Limb (tissue), 2 donors: Measurements from ENCODE around the gene SUSD4.

ENCODE experiments used
- DNase-seq, 2 donors: peaks; one replicate each; pipeline ENCODE4 v3.0.0-alpha.2; 2016; ENCODE audit errors: extremely low spot score in 2 of 2

The SUSD4 gene

DNA sequence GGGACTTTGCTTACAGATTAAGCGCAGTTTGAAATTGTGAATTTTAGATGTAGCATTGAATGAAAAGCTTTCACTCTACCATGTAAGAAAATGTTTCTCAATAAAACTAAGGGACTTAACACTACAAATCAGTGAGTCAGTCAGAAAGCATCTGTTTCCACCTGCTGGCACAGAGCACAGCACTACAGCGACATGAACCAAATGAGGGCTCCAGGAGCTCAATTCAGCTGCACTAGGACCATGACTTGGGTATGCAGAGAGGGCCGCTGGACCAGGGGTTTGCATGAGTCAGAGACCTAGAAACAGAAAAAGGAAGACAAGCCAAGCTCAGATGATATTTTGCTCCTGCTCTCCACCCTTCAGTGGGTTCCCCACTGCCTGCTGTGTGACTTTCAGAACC lies 5.2 kb downstream of the SUSD4 start:
- no peak for DNase-seq

DNA sequence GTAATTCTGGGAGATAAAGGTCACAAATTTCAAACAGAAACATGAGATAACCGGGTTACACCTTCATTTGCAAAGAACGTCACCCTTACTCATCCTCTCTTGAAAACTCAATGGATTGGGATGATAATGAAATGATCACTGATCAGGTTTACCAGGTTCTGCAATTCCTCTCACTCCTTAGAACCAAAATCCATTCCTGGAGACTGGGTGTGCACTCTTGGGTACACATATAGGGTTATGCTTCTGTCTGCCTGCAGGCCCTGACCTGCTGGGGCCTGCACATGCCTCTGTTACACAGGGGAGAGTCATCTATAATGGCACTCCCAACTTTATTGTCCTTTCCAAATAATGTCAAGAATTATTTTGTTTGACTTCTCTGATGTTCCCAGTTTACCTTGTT lies 8.3 kb downstream of the SUSD4 start:
- DNase-seq = no peak

DNA sequence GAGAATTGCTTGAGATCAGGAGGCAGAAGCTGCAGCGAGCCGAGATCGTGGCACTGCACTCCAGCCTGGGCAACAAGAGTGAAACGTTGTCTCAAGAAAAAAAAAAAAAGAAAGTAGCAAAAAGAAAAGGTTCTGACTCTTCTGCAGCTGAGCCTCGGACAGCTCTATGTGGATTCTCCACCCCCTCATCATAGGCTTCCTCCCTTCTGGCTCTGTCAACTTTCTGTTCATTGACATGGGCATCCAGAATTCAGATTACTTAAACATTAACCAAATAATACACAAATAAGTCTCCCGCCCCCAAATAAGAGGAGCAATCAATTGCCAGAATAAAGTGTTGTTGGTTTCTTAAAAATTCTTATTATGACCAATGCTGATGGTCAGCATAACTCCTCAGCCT lies 10.0 kb downstream of the SUSD4 start:
- no peak for DNase-seq

DNA sequence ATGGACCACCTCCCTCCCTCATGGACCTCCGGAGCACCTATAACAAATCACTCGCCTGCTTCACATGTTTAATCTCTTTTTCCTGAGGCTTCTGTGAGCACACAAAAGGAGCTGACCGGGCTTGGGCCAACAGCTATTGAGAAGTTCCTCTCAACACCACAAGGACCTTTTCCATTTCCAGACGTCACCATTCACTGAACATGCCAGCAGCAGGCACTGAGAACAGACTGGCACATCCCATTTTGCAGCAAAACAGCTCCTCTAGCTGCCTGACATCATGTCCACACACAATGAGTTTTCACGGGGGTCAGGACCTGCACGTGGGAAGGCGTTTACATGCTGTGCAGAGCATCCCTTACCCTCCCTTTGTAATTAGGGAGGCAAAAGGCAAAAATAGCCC lies 11.0 kb downstream of the SUSD4 start:
- no peak for DNase-seq

DNA sequence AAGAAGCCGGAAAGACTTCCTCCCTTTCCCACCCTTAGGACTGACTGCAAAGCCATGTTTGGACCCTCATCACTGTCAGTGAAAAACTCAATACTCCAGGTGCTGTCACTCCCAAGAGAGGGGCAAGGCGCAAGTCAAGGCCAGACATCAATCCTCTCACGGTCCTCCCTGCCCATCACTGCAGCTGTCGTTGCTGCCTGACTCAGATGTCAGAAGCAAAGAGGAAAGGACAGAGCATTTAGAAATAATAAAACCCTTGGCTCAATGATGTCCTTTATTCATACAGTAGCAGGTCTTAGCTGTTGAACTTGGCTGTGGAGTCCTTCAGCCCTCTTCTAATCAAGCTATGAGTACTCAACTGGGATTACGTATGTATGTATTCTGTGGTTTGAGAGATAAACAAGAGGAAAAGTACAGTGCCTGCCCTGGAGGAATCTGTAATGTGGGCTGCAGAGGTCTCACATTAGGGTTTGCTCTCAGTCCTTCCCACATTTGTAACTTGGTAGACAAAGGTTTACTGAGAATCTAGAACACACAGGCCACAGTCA lies 13.5 kb downstream of the SUSD4 start:
- no peak for DNase-seq

DNA sequence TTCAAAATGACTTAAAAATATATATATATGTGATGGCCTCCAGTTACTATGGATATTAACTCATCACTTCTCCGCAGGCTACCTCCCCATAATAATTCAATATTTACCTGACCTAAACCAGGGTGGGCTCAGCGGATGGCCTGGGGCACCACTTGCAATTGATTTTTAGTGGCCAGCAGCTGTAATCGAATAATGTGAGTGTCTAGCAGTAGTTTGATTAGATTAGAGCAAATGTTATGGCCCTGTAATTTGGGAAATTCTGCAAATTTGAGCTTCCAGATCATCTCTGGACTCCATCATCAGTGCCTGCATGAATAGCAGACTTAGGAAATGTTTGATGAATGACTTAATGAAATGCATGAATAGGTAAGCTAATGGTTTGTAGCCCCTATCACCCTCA lies 14.7 kb downstream of the SUSD4 start:
- DNase-seq = no peak

DNA sequence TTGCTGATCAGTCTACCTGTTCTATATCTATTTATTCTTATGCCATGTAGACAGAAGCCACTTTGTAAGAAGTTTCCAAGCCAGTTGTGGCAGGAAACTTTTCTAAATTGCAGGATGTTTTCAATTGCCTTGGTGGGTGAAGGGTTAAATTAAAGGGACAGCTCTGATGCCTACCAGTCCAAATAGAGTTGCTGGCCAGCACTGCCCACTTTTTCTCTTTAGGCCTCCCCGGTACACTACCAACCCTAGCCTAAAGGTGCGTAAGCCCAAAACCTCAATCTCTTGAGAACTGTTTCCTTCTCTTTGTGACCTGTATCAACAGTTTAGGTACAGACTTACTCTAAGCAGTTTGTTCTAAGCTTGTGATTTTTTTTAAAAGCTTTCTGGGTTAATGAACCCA lies 15.5 kb downstream of the SUSD4 start:
- no peak for DNase-seq

DNA sequence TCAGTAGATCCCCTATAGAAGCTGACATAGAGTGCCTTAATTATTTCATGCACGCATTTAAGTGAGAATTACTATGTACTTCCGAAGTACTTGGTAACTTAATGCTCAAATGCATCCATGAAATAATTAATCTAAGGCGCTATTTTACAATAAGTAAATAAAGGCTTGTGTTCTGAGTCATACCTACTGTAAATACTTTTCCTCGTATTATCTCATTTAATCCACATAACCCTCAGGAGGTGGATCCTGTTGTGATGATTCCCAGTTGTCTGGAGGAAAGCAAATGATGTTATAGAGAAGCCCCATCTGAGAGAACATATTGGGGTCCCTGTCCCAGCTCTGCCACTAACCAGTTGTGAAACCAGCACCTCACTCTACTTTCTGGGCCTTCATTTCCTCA lies 16.4 kb downstream of the SUSD4 start:
- DNase-seq = no peak

DNA sequence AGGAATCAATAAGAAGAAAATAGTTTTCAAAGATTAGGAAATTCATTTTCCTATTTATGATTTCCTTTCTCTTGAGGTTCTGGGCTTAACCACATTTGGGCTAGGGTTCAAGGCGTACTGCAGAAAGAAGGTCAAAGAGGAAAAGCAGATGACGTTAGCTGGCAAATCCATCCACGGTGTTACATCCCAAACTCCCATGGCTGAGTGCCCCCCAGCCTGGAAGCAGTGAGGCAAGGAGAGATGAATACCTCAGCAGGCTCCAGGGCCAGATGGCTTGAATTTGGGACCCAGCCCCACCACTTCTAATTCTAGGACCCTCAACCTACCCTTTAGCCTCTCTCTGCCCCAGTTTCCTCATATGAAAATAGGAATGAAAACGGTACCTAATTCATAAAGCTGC lies 17.7 kb downstream of the SUSD4 start:
- DNase-seq = no peak

DNA sequence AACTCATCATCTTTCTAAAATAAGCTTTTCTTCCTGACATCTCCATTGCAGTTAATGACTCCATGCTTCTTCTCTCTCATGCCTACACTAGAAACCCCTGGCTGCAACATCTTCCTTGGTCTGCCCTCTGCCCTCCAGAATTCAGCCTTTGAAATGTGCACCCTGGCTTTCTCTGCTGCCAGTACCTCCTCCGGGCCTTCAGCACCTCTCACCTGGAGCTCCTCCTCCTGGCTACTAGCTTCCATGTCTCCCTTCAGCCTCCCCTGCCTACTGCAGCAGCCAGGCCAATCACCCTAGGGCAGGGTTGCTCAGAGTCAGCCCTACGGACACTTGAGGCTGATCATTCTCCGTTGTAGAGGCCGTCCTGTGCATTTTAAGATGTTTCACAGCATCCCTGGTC lies 18.3 kb downstream of the SUSD4 start:
- no peak for DNase-seq

DNA sequence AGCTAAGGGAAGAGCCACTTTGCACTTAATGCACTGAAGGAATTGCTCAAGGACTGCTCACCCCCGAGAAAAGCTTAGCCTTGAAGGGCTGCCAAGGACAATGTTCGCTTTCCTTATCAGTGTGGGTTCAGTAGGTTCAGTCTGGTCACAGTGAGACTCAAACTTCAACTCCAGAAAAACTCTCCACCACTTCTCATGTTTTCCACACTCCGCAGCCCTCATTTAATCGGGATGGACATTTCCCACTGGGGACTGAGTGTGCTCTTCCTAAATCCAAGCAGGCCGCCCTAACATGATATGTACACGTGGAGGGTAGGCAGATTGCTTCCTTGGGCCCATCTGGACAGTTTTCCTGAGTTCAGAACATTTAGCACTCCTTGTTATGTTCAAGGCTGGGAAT lies 19.5 kb downstream of the SUSD4 start:
- DNase-seq = no peak

DNA sequence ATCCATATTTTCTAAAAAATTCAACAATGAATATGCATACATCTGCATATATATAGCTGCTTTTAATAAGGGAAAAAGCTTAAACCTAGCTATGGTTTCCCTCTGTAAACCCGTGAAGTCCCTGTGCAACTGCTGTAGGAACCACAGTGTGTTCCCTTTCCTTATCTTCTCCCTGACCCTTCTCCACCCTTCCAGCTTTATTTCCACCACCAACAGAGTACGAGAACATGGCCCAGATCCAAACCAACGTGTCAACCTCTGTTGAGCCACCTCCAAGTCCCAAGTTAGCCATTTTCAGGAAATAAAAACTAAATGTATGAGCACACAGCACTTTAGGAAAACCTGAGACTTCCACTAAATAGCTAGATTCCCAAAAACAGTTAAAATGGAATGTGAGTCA lies 20.3 kb downstream of the SUSD4 start:
- DNase-seq = no peak

DNA sequence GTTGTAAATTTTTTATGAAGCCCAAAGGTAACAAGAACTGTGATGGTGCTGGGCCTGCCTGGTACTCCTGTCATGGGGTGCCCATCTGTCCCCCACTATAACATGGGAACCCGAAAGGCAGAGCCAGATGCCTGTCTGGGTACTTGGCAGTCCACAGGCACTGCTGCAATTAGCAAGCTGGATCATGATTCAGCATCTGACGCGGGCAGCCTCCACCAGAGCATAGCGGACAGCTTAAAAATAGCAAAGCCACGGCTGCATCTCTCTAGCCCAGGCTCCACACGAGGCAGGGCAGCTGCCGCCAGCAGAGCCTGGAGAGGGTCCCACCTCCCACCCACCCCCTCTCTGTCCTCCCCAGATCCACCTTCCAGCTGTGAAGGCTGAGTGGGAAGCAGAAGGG lies 22.9 kb downstream of the SUSD4 start:
- DNase-seq = peak in 1 of 2 donors; percentile 50

DNA sequence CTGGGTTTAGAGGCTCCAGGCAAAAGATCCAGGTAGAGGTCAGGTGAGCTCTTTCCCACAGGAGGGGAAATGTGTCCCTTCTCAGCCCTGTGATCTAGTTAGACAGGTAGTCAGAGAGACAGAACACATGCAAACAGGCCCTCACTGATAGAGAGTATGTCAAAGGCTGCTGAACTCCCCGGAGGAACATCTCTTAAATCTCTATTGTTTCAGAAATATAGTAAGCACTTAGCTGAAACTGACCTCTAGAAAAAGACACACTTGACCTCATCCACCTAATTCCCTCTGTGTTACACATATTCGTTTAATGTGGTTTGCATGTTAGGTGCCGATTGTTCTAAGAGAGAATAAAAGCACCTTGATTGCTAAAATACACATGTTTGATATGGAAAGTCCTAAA lies 23.3 kb downstream of the SUSD4 start:
- DNase-seq = no peak

DNA sequence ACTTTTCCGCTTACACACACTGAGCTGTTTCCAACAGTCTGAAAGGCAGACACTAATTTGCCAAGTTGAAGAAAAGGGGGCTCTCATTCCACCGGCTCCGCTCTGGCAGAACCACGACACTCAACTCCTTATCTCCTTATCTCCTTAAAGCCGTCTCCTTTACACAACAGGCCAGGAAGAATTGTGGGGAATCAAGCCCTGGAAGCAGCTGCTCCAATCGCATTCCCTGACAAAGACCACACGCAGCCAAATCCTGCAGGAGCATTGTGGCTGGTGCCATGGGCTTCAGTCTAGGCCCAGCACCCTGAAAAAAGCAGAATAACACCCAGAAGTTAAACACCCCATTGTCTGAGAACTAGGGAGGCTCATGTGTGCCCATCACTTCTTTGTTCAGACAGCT lies 24.1 kb downstream of the SUSD4 start:
- DNase-seq = no peak

DNA sequence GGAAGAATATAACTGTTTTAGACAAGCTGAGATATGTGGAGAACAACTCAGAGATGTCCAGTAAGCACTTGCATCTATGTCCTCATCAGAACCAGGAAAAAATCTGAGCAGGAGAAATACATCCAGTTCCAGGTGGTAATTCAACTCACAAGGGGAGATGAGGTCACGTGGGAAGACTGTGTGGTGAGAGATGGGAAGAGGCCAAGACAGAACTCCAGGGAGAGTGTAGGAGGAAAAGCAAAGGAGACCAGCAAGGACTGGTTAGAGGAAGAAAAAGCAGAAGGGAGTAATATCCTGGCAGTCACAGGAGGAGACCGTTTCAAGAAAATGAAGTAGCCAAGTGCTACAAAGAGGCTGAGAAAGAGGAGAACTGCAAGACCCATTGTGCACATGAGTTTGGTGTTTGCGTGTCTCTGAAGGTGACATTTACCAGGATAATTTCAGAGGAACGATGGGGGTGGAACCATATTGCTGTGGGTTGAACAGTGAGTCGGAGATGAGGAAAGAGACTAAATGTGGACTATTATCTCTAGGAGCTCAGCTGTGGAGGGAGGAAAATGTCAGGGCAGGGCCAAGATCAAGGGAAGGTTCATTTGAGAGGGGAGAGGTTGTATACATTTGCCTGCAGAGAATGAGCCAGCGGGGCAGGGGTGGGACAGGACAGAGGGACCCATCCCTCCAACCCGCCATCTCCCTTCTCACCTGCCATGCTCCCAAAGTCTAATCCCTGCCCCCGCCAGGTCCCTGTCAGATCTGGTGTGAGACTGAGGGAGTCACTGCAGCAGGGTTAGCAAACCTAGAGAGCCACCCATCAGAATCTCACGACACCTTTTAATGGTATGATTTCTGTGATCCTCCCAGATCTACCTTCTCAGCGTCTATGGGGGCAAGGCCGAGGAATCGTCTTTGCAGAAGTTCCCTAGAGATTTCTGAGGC lies 24.9 kb downstream of the SUSD4 start:
- DNase-seq = no peak

DNA sequence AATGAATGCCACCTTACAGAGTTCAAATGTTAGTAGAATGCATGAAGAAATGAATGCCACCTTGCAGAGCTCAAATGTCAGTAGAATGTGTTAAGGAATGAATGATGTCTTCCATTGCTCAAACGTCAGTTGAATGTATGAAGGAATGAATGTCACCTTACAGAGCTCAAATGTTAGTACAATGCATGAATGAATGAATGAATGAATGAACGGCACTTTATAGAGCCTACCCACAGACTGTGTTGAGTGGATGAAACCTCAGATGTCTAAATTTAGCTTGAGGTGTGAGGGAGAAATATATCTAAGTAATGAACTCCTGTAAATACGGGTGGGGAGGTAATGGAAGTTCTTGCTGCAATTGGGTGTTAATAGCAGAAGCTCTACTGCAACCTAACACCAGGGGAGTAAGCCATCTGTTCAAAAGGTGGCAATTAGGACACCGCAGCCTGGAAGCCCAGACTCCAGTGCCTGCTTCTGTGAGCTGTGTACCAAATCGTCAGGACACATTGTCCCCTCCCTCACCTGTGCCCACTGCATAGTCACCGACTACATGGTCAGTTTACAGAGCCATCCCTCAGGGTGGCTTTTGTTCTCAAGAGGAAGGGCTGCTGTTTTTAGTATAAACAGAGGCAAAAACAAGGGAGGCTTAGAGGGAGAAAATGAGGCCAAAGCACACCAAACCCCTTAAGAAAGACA lies 26.7 kb downstream of the SUSD4 start:
- DNase-seq = no peak

DNA sequence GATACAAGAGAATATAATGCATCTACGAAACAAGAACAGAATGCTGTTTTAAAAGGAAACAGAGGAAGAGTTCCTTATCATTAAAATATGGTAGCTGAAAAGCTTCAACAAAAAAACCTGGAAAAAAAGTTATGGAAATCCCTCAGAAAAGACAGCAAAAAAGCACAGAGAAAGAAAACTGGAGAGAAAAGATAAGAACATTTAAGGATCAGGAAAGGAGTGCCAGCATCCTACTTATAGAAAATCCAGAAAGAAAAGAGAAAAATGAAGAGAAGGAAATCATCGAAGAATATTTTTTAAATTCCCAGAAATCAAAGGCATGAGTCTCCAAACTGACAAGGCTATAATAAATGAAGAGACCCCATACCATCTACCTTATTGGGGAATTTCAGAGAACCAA lies 29.8 kb downstream of the SUSD4 start:
- DNase-seq = no peak

DNA sequence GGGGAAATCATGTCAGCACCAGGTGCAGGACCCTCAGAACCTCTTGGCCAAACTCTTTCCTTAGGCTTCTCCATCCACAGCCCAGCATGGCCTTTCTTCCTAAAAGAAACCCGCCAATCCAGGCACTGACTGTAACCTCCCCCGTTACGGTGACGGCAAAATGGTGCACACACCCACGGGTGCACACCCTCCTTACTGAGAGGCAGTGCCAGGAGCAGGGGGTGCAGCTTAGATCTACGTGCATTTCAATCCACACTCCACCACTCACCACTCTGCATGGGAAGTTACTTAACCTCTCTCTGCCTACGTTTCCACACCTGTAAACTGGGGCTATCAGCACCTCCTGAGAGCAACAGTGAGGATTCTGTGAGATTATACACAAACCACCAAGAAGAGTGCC lies 31.0 kb downstream of the SUSD4 start:
- DNase-seq = no peak

DNA sequence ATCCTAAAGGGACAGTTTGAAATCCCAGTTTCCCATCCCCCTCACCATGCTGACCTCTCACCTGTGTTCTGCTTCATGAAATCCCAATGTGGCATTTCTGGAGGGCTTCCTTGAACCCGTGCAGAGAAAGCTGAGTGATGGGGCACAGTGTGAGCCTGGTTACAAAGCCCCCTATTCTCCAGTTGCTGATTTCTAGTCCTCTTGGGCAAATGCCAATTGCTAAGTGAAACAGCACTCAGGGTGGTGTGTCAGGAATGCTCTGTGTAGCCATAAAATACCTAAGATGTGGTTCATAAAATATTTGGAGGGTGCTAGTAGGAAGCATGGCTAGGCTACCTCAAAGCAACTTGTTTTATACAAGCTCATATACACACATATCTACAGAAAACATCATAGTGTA lies 32.0 kb downstream of the SUSD4 start:
- no peak for DNase-seq

DNA sequence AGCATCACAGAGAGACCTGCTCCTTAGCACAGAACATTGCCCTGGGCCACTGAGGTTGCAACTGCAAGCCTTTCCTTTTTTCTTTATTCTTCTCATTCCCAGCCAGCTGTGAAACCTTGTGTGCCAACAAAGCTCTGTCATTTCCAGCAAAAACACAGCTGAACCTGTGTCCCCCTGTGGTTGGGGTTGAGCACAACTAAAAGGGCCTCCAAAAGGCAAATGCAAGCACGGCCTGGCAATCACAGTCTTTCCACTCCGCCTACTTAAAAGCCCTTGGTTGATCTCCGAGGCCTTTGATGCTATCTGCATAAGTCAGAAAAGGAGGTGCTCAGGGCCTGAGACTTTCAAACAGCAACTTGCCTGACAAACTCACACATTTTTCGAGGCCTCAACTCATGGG lies 32.7 kb downstream of the SUSD4 start:
- peak in 1 of 2 donors; percentile 42 for DNase-seq

DNA sequence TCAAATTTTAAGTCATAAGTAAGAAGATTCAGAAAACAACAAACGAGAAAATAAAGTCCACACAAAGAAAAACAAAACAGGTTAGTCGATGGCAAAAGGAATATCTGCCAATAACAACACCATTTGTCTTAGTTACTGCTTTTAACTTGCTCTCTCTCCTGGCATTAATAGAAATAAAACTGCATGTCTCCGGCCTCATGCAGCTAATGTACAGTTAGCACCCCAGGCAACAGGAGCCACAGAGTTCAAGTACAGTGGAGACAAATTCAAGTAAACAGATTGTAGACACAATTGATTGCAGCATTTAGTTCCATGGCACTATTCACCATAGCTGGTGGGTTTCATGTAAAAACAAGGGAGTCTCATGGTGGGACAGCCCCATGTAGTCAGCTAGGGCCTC lies 33.5 kb downstream of the SUSD4 start:
- no peak for DNase-seq
